GM18907 (cell line): Measurements from ENCODE around the gene RRP8.

Source experiments
- ATAC-seq: cut with Tn5 transposase; IDR thresholded peaks from one replicate; pipeline ENCODE4 v1.9.1; 2021; ENCODE audit warnings: mild to moderate bottlenecking, moderate library complexity; ENCODE audit not compliant: unreplicated experiment

Gene RRP8

GRCh38 chr11:6548641-6549040, 54.8 kb downstream of the RRP8 start:
- ATAC-seq = no peak

- ATAC-seq = no peak
These were observed 55.3 kb downstream of the RRP8 start for GRCh38 chr11:6548121-6548520.

DNA sequence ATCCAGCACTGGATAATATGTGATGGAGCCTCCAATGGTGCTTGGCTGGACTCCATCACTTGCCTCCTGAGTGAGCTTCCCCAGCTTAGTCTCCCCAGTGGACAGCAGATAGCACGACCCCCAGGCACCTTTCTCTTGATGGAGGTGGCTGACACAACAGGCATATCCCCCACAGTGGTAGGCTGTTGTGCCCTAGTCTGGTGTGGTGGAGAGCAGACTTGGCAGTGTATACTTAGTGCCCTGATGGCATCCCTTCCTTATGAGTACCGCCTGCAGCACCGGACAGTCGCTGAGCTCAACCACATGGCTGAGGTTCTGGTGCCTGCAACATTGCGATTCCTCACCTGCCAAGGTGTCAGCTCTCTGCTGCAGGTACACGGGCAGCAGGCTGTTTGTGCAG, 56.2 kb downstream of the RRP8 start:
- ATAC-seq = no peak

DNA sequence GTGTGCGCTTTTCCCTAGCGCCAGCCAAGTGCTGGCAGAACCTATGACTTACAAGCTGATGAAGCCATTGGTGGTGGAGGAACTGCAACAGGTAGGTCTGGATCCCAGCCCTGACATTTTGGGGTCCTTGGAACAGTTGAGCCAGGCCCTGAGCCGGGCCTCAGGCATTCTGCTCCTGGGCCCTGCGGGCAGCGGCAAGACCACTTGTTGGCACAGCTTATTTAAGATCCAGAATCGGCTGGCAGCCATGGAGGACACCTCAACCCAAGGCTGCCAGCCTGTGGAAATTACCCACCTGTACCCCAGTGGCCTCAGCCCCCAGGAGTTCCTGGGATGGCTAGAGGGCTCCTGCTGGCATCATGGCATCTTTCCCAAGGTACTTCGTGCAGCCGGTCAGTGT, 56.7 kb downstream of the RRP8 start:
- ATAC-seq = no peak

- ATAC-seq = no peak
These were observed 57.4 kb downstream of the RRP8 start for GRCh38 chr11:6545917-6546605.
